ENCODE results near the gene RCCD1. TPM values are rescaled to one million over a fixed set of nuclear protein-coding genes. Genes with fewer than 3 reads are reported as not detected.
A peak's percentile ranks its signal among the peaks of the same experiment; 100 is the strongest.

RCCD1 gene
- total RNA-seq, 3 donors from 2014 or later, result 5.3 to 9.8 (median 7.9) TPM

GRCh38 chr15:90994417-90995311 lies 40.0 kb downstream of the RCCD1 start, which contains the start of gene PRC1:
Gene PRC1 (minus strand): TSS chr15:90994535. CDS start chr15:90994417, 118 bp downstream.
- Histone ChIP-seq H3K4me3 (peak within 1 kb of the TSS; percentile 70 to 96 (median 87)), H3K27ac (peak within 1 kb of the TSS; percentile 89 to 91), H3K27me3 (no peaks in the 10 kb centered on the region), H3K4me1 (no peaks in the 10 kb centered on the region), H3K36me3 (peaks cover 6% of the 10 kb centered on the region), H3K9me3 (no peaks in the 10 kb centered on the region)
- TF ChIP-seq CTCF (IDR thresholded peaks at IDR 0.05), result no peak
- TF ChIP-seq POLR2A (IDR thresholded peaks at IDR 0.05), result peak; percentile 52
- peak; percentile 82 to 91 (median 85) for TF ChIP-seq POLR2AphosphoS5 (IDR thresholded peaks at IDR 0.05)
- intact Hi-C loops (cut with DNase I; ENCODE audit: low total_unique reads), result no loop called here
- peak; percentile 98 for DNase-seq (ENCODE audit: low spot score in 2 of 2)

GRCh38 chr15:90998737-90999136 lies 44.1 kb downstream of the RCCD1 start:
- no peak overlapping the region for H3K27ac ChIP-seq
- peaks cover 6% of the 10 kb centered on the region for H3K36me3 ChIP-seq
- intact Hi-C loops (cut with DNase I; ENCODE audit: low total_unique reads), result no loop called here
- H3K4me3 ChIP-seq, result no peak overlapping the region
- no peaks in the 10 kb centered on the region for H3K27me3 ChIP-seq
- H3K9me3 ChIP-seq, result no peaks in the 10 kb centered on the region
- DNase-seq (ENCODE audit: low spot score in 2 of 2), result no peak
- TF ChIP-seq CTCF (IDR thresholded peaks at IDR 0.05) (no peak), POLR2AphosphoS5 (IDR thresholded peaks at IDR 0.05) (no peak), POLR2A (IDR thresholded peaks at IDR 0.05) (no peak)
- no peaks in the 10 kb centered on the region for H3K4me1 ChIP-seq

- Histone ChIP-seq H3K27me3 (no peaks in the 10 kb centered on the region), H3K27ac (no peak overlapping the region), H3K4me3 (no peak overlapping the region), H3K36me3 (peaks cover 9% of the 10 kb centered on the region), H3K4me1 (no peaks in the 10 kb centered on the region), H3K9me3 (no peaks in the 10 kb centered on the region)
- no peak for DNase-seq (ENCODE audit: low spot score in 2 of 2)
- TF ChIP-seq CTCF (IDR thresholded peaks at IDR 0.05) (no peak), POLR2AphosphoS5 (IDR thresholded peaks at IDR 0.05) (no peak), POLR2A (IDR thresholded peaks at IDR 0.05) (no peak)
- intact Hi-C loops (cut with DNase I; ENCODE audit: low total_unique reads), result no loop called here
Observed at GRCh38 chr15:91001209-91001608, 46.5 kb downstream of the RCCD1 start.

- H3K9me3 ChIP-seq, result no peaks in the 10 kb centered on the region
- H3K27me3 ChIP-seq, result no peaks in the 10 kb centered on the region
- no peaks in the 10 kb centered on the region for H3K4me1 ChIP-seq
- no peak for TF ChIP-seq POLR2AphosphoS5 (IDR thresholded peaks at IDR 0.05)
- TF ChIP-seq CTCF (IDR thresholded peaks at IDR 0.05), result no peak
- TF ChIP-seq POLR2A (IDR thresholded peaks at IDR 0.05), result no peak
- no peak overlapping the region for H3K27ac ChIP-seq
- peaks cover 20% of the 10 kb centered on the region for H3K36me3 ChIP-seq
- no peak overlapping the region for H3K4me3 ChIP-seq
- intact Hi-C loops (cut with DNase I; ENCODE audit: low total_unique reads), result no loop called here
- DNase-seq (ENCODE audit: low spot score in 2 of 2), result no peak
Observed at GRCh38 chr15:91007266-91007665, 52.6 kb downstream of the RCCD1 start.

Other genes starting within 250 kb of the RCCD1 start
- 1 to 10 TPM in 2 of 3 donors, under 1 TPM in 1; 0.33 to 7.4 (median 2.2) TPM for gene BLM, start 237.5 kb upstream of the RCCD1 start, total RNA-seq
- 10 to 100 TPM; 34.5 to 48.5 (median 36.4) TPM for gene FURIN, start 86.3 kb upstream of the RCCD1 start, total RNA-seq
- gene FES, start 70.4 kb upstream of the RCCD1 start, total RNA-seq, result 10 to 100 TPM; 41.4 to 54.7 (median 42.3) TPM
- gene MAN2A2, start 51.6 kb upstream of the RCCD1 start, total RNA-seq, result 10 to 100 TPM; 38.2 to 58.0 (median 56.9) TPM
- gene HDDC3, start 22.3 kb upstream of the RCCD1 start, total RNA-seq, result 10 to 100 TPM; 19.0 to 22.3 (median 19.4) TPM
- gene UNC45A, start 19.6 kb upstream of the RCCD1 start, total RNA-seq, result 10 to 100 TPM; 52.4 to 65.0 (median 59.8) TPM
- gene PRC1, start 39.7 kb downstream of the RCCD1 start, total RNA-seq, result 10 to 100 TPM in 2 of 3 donors, 1 to 10 TPM in 1; 4.3 to 19.8 (median 10.5) TPM
- 10 to 100 TPM in 1 of 3 donors, 1 to 10 TPM in 2; 8.8 to 10.7 (median 9.0) TPM for gene VPS33B, start 67.7 kb downstream of the RCCD1 start, total RNA-seq
- gene SV2B, start 145.4 kb downstream of the RCCD1 start, total RNA-seq, result 1 to 10 TPM in 2 of 3 donors, under 1 TPM in 1; 0.44 to 4.9 (median 2.2) TPM

Measured in breast epithelium (tissue), 4 donors.